ENCODE data around the gene TLR9. TPM values are rescaled to one million over a fixed set of nuclear protein-coding genes. Genes with fewer than 3 reads are reported as not detected.

The TLR9 gene
- total RNA-seq, 1 donor from 2014 or later, result 0.12 TPM

GRCh38 chr3:52176951-52177700 lies 48.3 kb downstream of the TLR9 start:
- no peaks in the 10 kb centered on the region for H3K27me3 Mint-ChIP-seq (ENCODE audit: low read depth)
- H3K36me3 Mint-ChIP-seq (ENCODE audit: low read depth), result no peaks in the 10 kb centered on the region
- no peak overlapping the region for H3K4me3 Mint-ChIP-seq (ENCODE audit: unreplicated experiment)
- H3K27ac Mint-ChIP-seq (ENCODE audit: unreplicated experiment), result no peak overlapping the region
- no peaks in the 10 kb centered on the region for H3K9me3 Mint-ChIP-seq (ENCODE audit: low read depth)
- TF ChIP-seq CTCF (IDR thresholded peaks at IDR 0.05), result peak; percentile 15
- peak; percentile 61 for DNase-seq (ENCODE audit: low spot score)
- peaks cover 13% of the 10 kb centered on the region for H3K4me1 Mint-ChIP-seq (ENCODE audit: low read depth)

GRCh38 chr3:52176180-52176752 lies 49.2 kb downstream of the TLR9 start:
- no peak for TF ChIP-seq CTCF (IDR thresholded peaks at IDR 0.05)
- no peaks in the 10 kb centered on the region for H3K36me3 Mint-ChIP-seq (ENCODE audit: low read depth)
- no peaks in the 10 kb centered on the region for H3K9me3 Mint-ChIP-seq (ENCODE audit: low read depth)
- H3K4me3 Mint-ChIP-seq (ENCODE audit: unreplicated experiment), result no peak overlapping the region
- peak; percentile 40 for DNase-seq (ENCODE audit: low spot score)
- no peak overlapping the region for H3K27ac Mint-ChIP-seq (ENCODE audit: unreplicated experiment)
- no peaks in the 10 kb centered on the region for H3K27me3 Mint-ChIP-seq (ENCODE audit: low read depth)
- peaks cover 13% of the 10 kb centered on the region for H3K4me1 Mint-ChIP-seq (ENCODE audit: low read depth)

- Mint-ChIP-seq H3K9me3 (ENCODE audit: low read depth) (no peaks in the 10 kb centered on the region), H3K4me1 (ENCODE audit: low read depth) (peaks cover 13% of the 10 kb centered on the region), H3K27ac (ENCODE audit: unreplicated experiment) (no peak overlapping the region), H3K4me3 (ENCODE audit: unreplicated experiment) (no peak overlapping the region), H3K27me3 (ENCODE audit: low read depth) (no peaks in the 10 kb centered on the region), H3K36me3 (ENCODE audit: low read depth) (no peaks in the 10 kb centered on the region)
- DNase-seq (ENCODE audit: low spot score), result peak; percentile 69
- no peak for TF ChIP-seq CTCF (IDR thresholded peaks at IDR 0.05)
Observed at GRCh38 chr3:52175416-52176179, 49.8 kb downstream of the TLR9 start.

GRCh38 chr3:52174896-52175295 lies 50.5 kb downstream of the TLR9 start:
- H3K36me3 Mint-ChIP-seq (ENCODE audit: low read depth), result no peaks in the 10 kb centered on the region
- no peaks in the 10 kb centered on the region for H3K9me3 Mint-ChIP-seq (ENCODE audit: low read depth)
- H3K27ac Mint-ChIP-seq (ENCODE audit: unreplicated experiment), result no peak overlapping the region
- H3K4me3 Mint-ChIP-seq (ENCODE audit: unreplicated experiment), result no peak overlapping the region
- no peak for TF ChIP-seq CTCF (IDR thresholded peaks at IDR 0.05)
- H3K4me1 Mint-ChIP-seq (ENCODE audit: low read depth), result peaks cover 13% of the 10 kb centered on the region
- H3K27me3 Mint-ChIP-seq (ENCODE audit: low read depth), result no peaks in the 10 kb centered on the region
- DNase-seq (ENCODE audit: low spot score), result no peak

GRCh38 chr3:52173101-52173500 lies 52.3 kb downstream of the TLR9 start:
- Mint-ChIP-seq H3K4me1 (ENCODE audit: low read depth) (peaks cover 13% of the 10 kb centered on the region), H3K36me3 (ENCODE audit: low read depth) (no peaks in the 10 kb centered on the region), H3K4me3 (ENCODE audit: unreplicated experiment) (no peak overlapping the region), H3K27me3 (ENCODE audit: low read depth) (no peaks in the 10 kb centered on the region), H3K27ac (ENCODE audit: unreplicated experiment) (no peak overlapping the region), H3K9me3 (ENCODE audit: low read depth) (no peaks in the 10 kb centered on the region)
- no peak for TF ChIP-seq CTCF (IDR thresholded peaks at IDR 0.05)
- DNase-seq (ENCODE audit: low spot score), result peak; percentile 51

Measured in chondrocyte (in vitro differentiated cells).